Upper lobe of left lung (tissue), 4 donors: ENCODE results near the gene CLNS1A.

Source experiments
- EP300 ChIP-seq, 4 donors: sonication (generic); formaldehyde crosslinking; IDR thresholded peaks; one replicate each; pipeline ENCODE4 v1.5.1; 2017; ENCODE audit warnings: antibody characterized with exemption in 4 of 4, control low read depth in 2 of 4
- POLR2A ChIP-seq, 4 donors: fragments of 450-650 bp; IDR thresholded peaks; one replicate each; pipeline ENCODE4 v1.5.1; 2016 to 2017; ENCODE audit warnings: antibody characterized with exemption in 4 of 4, mild to moderate bottlenecking in 2 of 4
- POLR2AphosphoS5 ChIP-seq, 2 donors: sonication (generic); formaldehyde crosslinking; IDR thresholded peaks; one replicate each; pipeline ENCODE4 v1.5.1; 2017; ENCODE audit warnings: antibody characterized with exemption in 2 of 2
- TF ChIP-seq, protein P1 (sequence below), 6 experiments: fragments of 450-650 bp in 4 of 6; fragments of 200-600 bp in 2 of 6; sonication (generic) in 2 of 6; IDR thresholded peaks; one replicate each; pipeline ENCODE4 v1.5.1; 2016 to 2019; ENCODE audit warnings: antibody characterized with exemption in 6 of 6

DNA sequence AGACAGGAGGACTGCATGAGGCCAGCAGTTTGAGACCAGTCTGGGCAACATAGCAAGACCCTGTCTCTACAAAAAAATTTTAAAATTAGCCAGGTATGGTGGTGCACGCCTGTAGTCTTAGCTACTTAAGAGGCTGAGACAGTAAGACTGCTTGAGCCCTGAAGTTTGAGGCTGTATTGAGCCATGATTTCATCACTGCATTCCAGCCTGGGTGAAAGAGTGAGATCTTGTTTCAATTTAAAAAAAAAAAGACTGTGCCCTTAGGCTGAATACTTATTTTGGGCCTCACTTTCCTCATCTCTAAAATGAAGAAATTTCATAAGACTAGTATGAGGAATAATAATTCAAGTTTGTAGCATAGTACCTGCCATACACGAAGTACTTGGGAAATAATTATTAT is 41.0 kb downstream of the CLNS1A start:
- TF ChIP-seq, protein P1, sequence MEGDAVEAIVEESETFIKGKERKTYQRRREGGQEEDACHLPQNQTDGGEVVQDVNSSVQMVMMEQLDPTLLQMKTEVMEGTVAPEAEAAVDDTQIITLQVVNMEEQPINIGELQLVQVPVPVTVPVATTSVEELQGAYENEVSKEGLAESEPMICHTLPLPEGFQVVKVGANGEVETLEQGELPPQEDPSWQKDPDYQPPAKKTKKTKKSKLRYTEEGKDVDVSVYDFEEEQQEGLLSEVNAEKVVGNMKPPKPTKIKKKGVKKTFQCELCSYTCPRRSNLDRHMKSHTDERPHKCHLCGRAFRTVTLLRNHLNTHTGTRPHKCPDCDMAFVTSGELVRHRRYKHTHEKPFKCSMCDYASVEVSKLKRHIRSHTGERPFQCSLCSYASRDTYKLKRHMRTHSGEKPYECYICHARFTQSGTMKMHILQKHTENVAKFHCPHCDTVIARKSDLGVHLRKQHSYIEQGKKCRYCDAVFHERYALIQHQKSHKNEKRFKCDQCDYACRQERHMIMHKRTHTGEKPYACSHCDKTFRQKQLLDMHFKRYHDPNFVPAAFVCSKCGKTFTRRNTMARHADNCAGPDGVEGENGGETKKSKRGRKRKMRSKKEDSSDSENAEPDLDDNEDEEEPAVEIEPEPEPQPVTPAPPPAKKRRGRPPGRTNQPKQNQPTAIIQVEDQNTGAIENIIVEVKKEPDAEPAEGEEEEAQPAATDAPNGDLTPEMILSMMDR (IDR thresholded peaks at IDR 0.05), result no peak
- TF ChIP-seq POLR2A (IDR thresholded peaks at IDR 0.05) (no peak), EP300 (IDR thresholded peaks at IDR 0.05) (no peak), POLR2AphosphoS5 (IDR thresholded peaks at IDR 0.05) (no peak)
